ENCODE measurements around the gene CLEC17A. TPM values are rescaled to one million over a fixed set of nuclear protein-coding genes. Genes with fewer than 3 reads are reported as not detected.
A peak's percentile ranks its signal among the peaks of the same experiment; 100 is the strongest.

CLEC17A gene
- total RNA-seq, 1 donor from 2014 or later, result not detected

DNA sequence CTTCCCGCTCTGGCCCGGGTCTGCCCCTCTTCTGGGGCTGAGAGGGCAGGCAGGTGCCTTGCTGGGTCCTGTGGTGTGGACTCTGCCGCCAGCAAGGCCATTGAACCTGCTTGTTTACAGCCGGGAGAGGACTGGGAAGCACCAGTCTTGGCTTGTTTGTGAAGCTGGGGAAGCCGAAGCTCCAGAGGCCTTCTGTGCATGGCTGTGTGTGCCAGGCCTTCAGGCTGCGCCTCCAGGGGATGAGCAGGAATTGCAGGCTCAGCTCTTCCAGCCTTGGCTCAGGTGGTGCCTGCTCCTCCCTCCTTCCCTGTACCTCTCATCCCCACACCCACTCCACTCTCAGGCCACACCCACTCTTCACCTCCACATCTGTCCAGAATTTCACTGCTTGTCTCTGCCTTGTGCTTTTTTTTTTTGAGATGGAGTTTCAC, 28.5 kb upstream of the CLEC17A start:
- no peak for DNase-seq
- Mint-ChIP-seq H3K4me3 (ENCODE audit: unreplicated experiment) (no peak overlapping the region), H3K27ac (ENCODE audit: unreplicated experiment) (no peak overlapping the region), H3K36me3 (ENCODE audit: unreplicated experiment) (no peaks in the 10 kb centered on the region), H3K4me1 (ENCODE audit: low read depth, unreplicated experiment) (peaks cover 7% of the 10 kb centered on the region), H3K27me3 (ENCODE audit: unreplicated experiment) (peaks cover 8% of the 10 kb centered on the region), H3K9me3 (ENCODE audit: unreplicated experiment) (peaks cover 2% of the 10 kb centered on the region)
- TF ChIP-seq, protein P1, sequence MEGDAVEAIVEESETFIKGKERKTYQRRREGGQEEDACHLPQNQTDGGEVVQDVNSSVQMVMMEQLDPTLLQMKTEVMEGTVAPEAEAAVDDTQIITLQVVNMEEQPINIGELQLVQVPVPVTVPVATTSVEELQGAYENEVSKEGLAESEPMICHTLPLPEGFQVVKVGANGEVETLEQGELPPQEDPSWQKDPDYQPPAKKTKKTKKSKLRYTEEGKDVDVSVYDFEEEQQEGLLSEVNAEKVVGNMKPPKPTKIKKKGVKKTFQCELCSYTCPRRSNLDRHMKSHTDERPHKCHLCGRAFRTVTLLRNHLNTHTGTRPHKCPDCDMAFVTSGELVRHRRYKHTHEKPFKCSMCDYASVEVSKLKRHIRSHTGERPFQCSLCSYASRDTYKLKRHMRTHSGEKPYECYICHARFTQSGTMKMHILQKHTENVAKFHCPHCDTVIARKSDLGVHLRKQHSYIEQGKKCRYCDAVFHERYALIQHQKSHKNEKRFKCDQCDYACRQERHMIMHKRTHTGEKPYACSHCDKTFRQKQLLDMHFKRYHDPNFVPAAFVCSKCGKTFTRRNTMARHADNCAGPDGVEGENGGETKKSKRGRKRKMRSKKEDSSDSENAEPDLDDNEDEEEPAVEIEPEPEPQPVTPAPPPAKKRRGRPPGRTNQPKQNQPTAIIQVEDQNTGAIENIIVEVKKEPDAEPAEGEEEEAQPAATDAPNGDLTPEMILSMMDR (IDR thresholded peaks at IDR 0.05; ENCODE audit: partially characterized antibody, unreplicated experiment), result no peak

DNA sequence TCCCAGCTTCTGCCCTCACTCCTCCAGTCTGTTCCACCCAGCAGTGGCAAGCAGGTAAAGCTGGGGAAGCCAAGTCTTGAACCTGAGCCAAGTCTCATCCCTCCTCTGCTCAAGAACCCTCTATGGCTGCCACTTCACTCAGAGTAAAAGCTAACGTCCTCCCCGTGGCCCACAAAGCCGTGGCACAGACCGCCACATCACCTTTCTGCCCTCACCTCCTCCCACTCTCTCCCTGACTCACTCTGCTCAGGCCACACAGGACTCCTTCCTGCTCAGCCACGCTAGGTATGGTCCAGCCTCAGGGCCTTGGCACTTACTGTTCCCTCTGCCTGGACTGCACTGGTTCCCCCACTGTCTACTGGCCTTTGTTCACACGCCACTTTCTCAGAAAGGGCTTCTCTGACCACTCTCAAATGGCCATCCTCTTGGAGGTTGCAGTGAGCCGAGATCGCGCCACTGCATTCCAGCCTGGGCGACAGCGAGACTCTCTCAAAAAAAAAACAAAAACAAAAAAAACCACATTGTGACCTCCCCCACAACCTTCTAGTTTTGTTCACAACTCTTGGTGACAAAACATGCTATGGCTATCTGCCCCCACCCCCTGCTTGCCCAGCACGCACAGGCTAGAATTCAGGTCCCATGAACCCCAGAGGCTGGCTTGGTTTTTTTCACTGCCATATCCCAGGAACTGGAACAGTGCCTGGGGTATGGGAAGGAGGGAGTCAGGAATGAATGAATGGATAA, 26.8 kb upstream of the CLEC17A start:
- Mint-ChIP-seq H3K27me3 (ENCODE audit: unreplicated experiment) (peaks cover 8% of the 10 kb centered on the region), H3K4me1 (ENCODE audit: low read depth, unreplicated experiment) (peaks cover 10% of the 10 kb centered on the region), H3K36me3 (ENCODE audit: unreplicated experiment) (no peaks in the 10 kb centered on the region), H3K27ac (ENCODE audit: unreplicated experiment) (peak overlapping the region; percentile 36), H3K4me3 (ENCODE audit: unreplicated experiment) (peak overlapping the region; percentile 38), H3K9me3 (ENCODE audit: unreplicated experiment) (peaks cover 4% of the 10 kb centered on the region)
- TF ChIP-seq, protein P1 (IDR thresholded peaks at IDR 0.05; ENCODE audit: partially characterized antibody, unreplicated experiment), result no peak
- no peak for DNase-seq

DNA sequence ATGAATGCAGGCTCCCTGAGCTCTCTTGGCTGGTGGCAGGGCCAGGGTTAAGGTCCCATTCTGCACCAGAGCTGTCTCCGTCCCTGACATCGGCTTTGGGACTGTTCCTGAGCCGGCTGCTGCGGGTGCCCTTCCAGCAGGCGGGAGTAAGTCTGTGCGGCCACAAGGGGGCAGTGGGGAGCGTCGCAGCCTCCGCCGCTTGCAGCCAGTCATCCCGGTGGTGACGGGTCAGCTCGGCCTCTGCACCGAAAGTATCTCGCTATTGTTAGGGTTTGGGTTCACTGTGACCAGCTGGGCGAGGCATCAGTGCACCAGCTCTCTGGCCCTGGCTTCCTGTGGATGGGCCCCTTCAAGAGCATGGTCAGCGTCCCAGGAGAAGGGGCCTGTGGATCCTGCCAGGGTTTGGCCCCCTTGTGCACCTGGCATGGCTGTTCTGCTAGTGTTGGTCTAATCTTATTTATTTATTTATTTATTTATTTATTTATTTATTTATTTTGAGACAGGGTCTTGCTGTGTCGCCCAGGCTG, 26.2 kb upstream of the CLEC17A start:
- Mint-ChIP-seq H3K9me3 (ENCODE audit: unreplicated experiment) (peaks cover 4% of the 10 kb centered on the region), H3K4me1 (ENCODE audit: low read depth, unreplicated experiment) (peaks cover 12% of the 10 kb centered on the region), H3K4me3 (ENCODE audit: unreplicated experiment) (no peak overlapping the region), H3K36me3 (ENCODE audit: unreplicated experiment) (no peaks in the 10 kb centered on the region), H3K27me3 (ENCODE audit: unreplicated experiment) (peaks cover 8% of the 10 kb centered on the region), H3K27ac (ENCODE audit: unreplicated experiment) (peak overlapping the region; percentile 86)
- peak; percentile 87 for DNase-seq
- TF ChIP-seq, protein P1 (IDR thresholded peaks at IDR 0.05; ENCODE audit: partially characterized antibody, unreplicated experiment), result peak; percentile 96

DNA sequence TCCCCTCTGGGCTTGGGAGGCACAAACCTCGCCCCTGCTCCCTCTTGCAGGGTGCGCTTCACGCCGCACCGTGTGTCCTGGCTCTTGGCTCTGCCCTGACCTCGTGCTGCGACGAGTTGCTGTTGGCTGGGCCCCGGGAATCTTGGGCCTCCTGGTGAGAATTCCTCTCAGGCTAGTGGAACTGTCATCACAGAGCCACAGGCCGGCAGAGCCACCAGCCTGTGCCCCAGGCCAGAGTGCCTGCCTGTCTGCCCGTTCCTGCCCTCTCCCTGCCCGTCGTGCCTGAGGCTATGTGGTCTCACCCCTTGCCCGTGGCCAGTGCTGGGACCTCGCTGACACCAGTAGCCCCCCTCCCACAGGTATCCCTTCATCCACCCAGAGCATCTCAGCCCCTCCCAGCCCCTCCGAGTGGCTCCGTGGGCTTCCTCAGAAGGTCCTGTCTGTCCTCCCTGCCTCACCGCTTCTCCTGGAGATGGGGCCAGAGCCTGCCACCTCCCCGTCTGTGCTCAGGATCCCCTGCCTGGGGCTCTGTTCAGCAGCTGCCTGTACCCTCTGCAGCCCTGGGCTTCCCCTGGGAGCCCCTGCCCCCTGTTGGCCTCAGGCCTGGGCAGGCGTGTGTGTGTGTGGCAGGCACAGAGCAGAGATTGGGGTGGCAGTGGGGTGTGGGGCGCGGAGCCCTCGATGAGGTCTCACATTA, 24.4 kb upstream of the CLEC17A start:
- Mint-ChIP-seq H3K9me3 (ENCODE audit: unreplicated experiment) (peaks cover 4% of the 10 kb centered on the region), H3K36me3 (ENCODE audit: unreplicated experiment) (no peaks in the 10 kb centered on the region), H3K27me3 (ENCODE audit: unreplicated experiment) (peaks cover 6% of the 10 kb centered on the region), H3K4me1 (ENCODE audit: low read depth, unreplicated experiment) (peaks cover 12% of the 10 kb centered on the region), H3K4me3 (ENCODE audit: unreplicated experiment) (peak overlapping the region; percentile 30), H3K27ac (ENCODE audit: unreplicated experiment) (peak overlapping the region; percentile 52)
- DNase-seq, result no peak
- TF ChIP-seq, protein P1 (IDR thresholded peaks at IDR 0.05; ENCODE audit: partially characterized antibody, unreplicated experiment), result no peak
